Measurements from ENCODE around the gene ATRIP.

DNA sequence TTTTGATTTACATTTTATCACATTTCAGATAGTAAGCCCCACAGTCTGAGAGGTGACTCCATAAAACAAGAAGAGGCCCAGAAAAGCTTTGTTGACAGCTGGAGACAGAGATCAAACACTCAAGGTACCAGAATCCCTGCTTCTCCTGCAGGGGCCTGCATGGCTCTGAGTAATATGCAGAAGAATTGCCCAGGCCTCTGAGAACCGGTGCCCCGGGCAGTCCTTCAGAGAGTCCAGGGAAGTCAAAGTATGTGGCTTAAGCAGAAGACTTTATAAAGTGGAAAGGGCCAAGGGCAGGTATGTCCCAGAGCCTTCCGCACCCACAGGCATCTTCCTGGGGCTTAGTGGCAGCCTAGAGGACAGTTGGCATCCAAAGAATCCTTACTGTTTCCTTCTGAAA is 12.8 kb downstream of the ATRIP start:
- TF ChIP-seq EZH2 (IDR thresholded peaks at IDR 0.05; ENCODE audit: insufficient read depth, poor library complexity, severe bottlenecking): no peak
- TF ChIP-seq EZH2phosphoT487 (IDR thresholded peaks at IDR 0.05; ENCODE audit: insufficient read depth, low read depth): no peak
